KMS-11 (cell line): ENCODE data around the gene FASTK.

Experiments
- H2AFZ ChIP-seq: fragments of 200-600 bp; sonication (generic); 2 replicates; pipeline ENCODE4 v1.6.1; 2016; ENCODE audit warnings: antibody characterized with exemption, mixed run types, low read depth
- H3K27ac ChIP-seq: fragments of 200-600 bp; sonication (generic); 2 replicates; pipeline ENCODE4 v1.6.1; 2016; ENCODE audit warnings: mild to moderate bottlenecking, mixed run types
- H3K27me3 ChIP-seq: fragments of 200-600 bp; sonication (generic); 2 replicates; pipeline ENCODE4 v1.6.1; 2017; ENCODE audit warnings: mild to moderate bottlenecking, low read depth, mixed run types, moderate library complexity; ENCODE audit not compliant: insufficient read depth
- H3K36me3 ChIP-seq: fragments of 200-600 bp; sonication (generic); 2 replicates; pipeline ENCODE4 v1.6.1; 2017; ENCODE audit warnings: mild to moderate bottlenecking, mixed run types; ENCODE audit not compliant: insufficient read depth
- H3K4me1 ChIP-seq: fragments of 200-600 bp; sonication (generic); 2 replicates; pipeline ENCODE4 v1.6.1; 2016; ENCODE audit warnings: mild to moderate bottlenecking, low read depth, mixed run types; ENCODE audit not compliant: poor library complexity, severe bottlenecking
- H3K4me2 ChIP-seq: fragments of 200-600 bp; sonication (generic); 2 replicates; pipeline ENCODE4 v1.7.0; 2016; ENCODE audit warnings: mild to moderate bottlenecking, mixed run types
- H3K4me3 ChIP-seq: fragments of 200-600 bp; sonication (generic); IDR thresholded peaks from 2 replicates; pipeline ENCODE4 v1.6.1; 2017; ENCODE audit warnings: low read depth, low read length, mixed read lengths; ENCODE audit not compliant: insufficient read depth
- H3K79me2 ChIP-seq: fragments of 200-600 bp; sonication (generic); 2 replicates; pipeline ENCODE4 v1.6.1; 2016; ENCODE audit warnings: low read depth, mixed run types; ENCODE audit not compliant: insufficient read depth
- H3K9ac ChIP-seq: fragments of 200-600 bp; sonication (generic); 2 replicates; pipeline ENCODE4 v1.6.1; 2016; ENCODE audit warnings: mild to moderate bottlenecking, mixed run types
- H4K20me1 ChIP-seq: fragments of 200-600 bp; sonication (generic); 2 replicates; pipeline ENCODE4 v1.6.1; 2016; ENCODE audit warnings: mild to moderate bottlenecking, mixed run types; ENCODE audit not compliant: insufficient read depth
- CTCF ChIP-seq: fragments of 200-600 bp; sonication (generic); conservative IDR thresholded peaks from 2 replicates; pipeline ENCODE4 v1.6.1; 2017; ENCODE audit warnings: low read depth, mild to moderate bottlenecking, antibody characterized with exemption, low read length, moderate library complexity, mixed read lengths

The FASTK gene

GRCh38 chr7:151083824-151084160 lies 3.2 kb upstream of the FASTK start:
- Histone ChIP-seq H3K4me3 (no peak overlapping the region), H3K4me1 (peaks cover 51% of the 10 kb centered on the region), H3K27me3 (no peaks in the 10 kb centered on the region), H3K36me3 (no peaks in the 10 kb centered on the region), H3K4me2 (peak overlapping the region; percentile 62), H3K27ac (no peak overlapping the region), H4K20me1 (no peaks in the 10 kb centered on the region), H3K9ac (peak overlapping the region; percentile 61; the same call in 1 of the 2 replicates), H3K79me2 (peaks cover 47% of the 10 kb centered on the region), H2AFZ (peak overlapping the region; percentile 84)
- no peak for TF ChIP-seq CTCF

GRCh38 chr7:151083071-151083823 lies 2.6 kb upstream of the FASTK start, which contains the start of gene TMUB1:
TSS of gene TMUB1 (minus strand) at chr7:151083493. CDS start at chr7:151082563, 930 bp downstream.
- Histone ChIP-seq H3K4me2 (peak within 1 kb of the TSS; percentile 62), H2AFZ (peak within 1 kb of the TSS; percentile 84), H3K27ac (peak within 1 kb of the TSS; percentile 11), H3K4me3 (no peak within 1 kb of the TSS), H3K9ac (peak within 1 kb of the TSS; percentile 61; the same call in 1 of the 2 replicates), H3K79me2 (peaks cover 42% of the 10 kb centered on the region), H4K20me1 (no peaks in the 10 kb centered on the region), H3K27me3 (no peaks in the 10 kb centered on the region), H3K4me1 (peaks cover 48% of the 10 kb centered on the region), H3K36me3 (no peaks in the 10 kb centered on the region)
- no peak for TF ChIP-seq CTCF

GRCh38 chr7:151082141-151083070 lies 1.8 kb upstream of the FASTK start:
- peaks cover 34% of the 10 kb centered on the region for H3K79me2 ChIP-seq
- H3K4me2 ChIP-seq = peak overlapping the region; percentile 62
- H3K4me1 ChIP-seq = peaks cover 43% of the 10 kb centered on the region
- no peaks in the 10 kb centered on the region for H3K27me3 ChIP-seq
- peak overlapping the region; percentile 61; the same call in 1 of the 2 replicates for H3K9ac ChIP-seq
- H3K27ac ChIP-seq = peak overlapping the region; percentile 11; the same call in 1 of the 2 replicates
- no peak for TF ChIP-seq CTCF
- H3K36me3 ChIP-seq = no peaks in the 10 kb centered on the region
- H2AFZ ChIP-seq = peak overlapping the region; percentile 84; the same call in 1 of the 2 replicates
- H3K4me3 ChIP-seq = no peak overlapping the region
- H4K20me1 ChIP-seq = no peaks in the 10 kb centered on the region
